ENCODE results near the gene LCN2.

Gene LCN2

GRCh38 chr9:128159784-128160602, 10.7 kb downstream of the LCN2 start, which contains the start of gene BBLN:
Gene BBLN, plus strand, starts transcription at chr9:128160265. Its CDS starts 143 bp downstream, at chr9:128160408.
- in situ Hi-C loops (cut with HindIII; ENCODE audit: low pct_ligation_motif_present, low pct_unique_long_range_greater_than_20kb, low sequenced_read_pairs): no loop called here
- DNase-seq: peak; percentile 89

DNA sequence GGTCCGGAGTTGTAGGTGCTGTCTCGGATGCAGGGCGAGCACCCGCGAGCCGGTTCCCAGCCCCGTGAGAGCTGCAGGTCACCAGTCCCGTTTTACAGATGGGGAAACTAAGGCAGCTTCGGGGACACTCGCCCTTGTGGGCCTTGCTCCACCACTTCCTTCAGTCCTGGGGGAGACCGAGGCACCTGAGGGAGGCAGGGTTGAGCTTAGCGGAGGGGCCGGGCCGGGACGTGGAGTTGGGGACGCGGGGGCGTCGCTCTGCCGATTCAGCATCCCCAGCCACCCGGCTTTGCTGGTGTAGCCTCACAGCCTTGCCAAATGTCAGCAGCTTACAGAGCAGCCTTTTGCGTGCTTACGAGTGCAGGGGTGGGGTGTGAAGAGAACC, 11.3 kb downstream of the LCN2 start:
- DNase-seq: no peak
- in situ Hi-C loops (cut with HindIII; ENCODE audit: low pct_ligation_motif_present, low pct_unique_long_range_greater_than_20kb, low sequenced_read_pairs): no loop called here

DNA sequence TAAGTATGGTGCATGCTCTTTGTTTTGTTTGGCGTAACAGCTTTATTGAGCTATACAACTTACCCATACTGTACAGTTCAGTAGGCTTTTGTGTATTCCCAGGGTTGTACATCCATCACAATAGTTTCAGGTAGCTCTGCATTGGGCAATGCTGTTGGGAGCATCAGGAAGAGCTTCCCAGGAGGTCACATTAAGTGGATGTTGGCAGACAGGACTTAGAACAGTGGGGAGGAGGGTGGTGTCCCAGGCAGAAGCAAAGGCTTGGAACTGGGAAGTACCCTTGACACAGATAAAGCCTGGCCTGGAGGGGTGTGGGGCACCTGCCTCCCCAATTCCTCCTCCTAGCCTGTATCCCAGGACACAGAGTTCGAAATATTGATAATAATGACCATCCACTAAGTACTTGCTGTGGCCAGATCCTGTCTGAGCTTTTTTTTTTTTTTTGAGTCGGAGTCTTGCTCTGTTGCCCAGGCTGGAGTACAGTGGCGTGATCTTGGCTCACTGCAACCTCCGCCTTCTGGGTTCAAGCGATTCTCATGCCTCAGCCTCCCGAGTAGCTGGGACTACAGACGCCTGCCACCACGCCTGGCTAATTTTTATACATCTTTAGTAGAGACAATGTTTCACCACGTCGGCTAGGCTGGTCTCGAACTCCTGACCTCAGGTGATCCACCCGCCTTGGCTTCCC, 12.1 kb downstream of the LCN2 start:
- DNase-seq: no peak
- in situ Hi-C loops (cut with HindIII; ENCODE audit: low pct_ligation_motif_present, low pct_unique_long_range_greater_than_20kb, low sequenced_read_pairs): no loop called here

DNA sequence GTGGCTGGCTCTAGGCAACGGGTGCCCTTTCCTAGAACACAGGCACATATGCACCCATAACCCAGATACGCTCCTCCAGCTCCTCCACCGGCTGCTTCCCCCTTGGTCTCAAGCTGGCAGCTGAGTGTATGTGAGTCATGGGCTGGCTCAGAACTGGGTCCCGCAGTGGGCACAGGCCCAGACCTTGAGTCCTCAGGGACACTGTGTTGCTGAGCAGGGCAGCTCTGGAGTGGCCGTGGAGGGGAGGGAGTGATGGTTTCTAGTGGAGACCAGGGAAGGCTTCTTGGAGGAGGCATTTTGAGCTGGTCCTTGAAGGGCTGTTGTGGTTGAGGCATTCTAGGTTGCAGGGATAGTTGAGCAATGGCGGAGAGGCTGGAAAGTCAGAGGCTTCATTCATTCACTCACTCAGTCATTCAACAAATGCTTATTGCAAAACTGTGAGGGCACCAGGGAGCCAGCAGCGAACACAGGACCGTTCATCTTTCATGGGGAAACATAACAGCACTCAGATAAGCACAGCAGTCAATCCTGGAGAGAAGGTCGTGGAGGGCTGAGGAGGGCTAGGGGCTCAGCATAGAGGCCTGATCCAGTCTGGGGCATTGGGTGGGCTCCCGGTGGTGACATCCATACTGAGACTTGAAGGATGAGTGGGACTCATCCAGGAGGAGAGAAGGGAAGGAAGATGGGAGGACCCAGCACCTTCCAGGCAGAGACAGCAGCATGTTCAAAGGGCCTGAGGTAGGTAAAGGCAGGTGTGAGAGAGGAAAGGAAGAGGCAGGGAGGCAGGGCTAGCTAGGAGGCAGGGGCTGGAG, 13.2 kb downstream of the LCN2 start:
- DNase-seq: peak; percentile 60
- in situ Hi-C loops (cut with HindIII; ENCODE audit: low pct_ligation_motif_present, low pct_unique_long_range_greater_than_20kb, low sequenced_read_pairs): no loop called here

DNA sequence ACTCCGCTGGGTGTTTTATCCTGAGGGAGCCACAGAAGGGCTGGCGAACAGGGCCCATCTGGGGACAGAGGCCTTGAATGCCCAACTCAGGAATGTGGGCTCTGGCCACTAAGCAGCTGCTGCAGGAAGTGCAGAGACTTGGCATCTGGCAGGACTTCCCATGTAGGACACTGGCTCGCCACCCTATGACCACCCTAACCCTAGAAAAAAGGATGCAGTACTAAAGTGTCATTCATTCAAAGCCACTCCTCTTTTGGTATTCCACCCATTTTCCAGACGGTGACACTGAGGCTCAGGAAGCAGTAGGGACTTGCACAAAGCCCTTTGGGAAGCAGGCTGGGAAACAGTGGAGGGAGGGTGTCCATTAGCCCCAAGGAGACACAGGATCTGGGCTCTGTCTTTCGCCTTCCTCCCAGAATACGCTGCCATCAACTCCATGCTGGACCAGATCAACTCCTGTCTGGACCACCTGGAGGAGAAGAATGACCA, 13.8 kb downstream of the LCN2 start:
- no peak for DNase-seq
- in situ Hi-C loops (cut with HindIII; ENCODE audit: low pct_ligation_motif_present, low pct_unique_long_range_greater_than_20kb, low sequenced_read_pairs): no loop called here

DNA sequence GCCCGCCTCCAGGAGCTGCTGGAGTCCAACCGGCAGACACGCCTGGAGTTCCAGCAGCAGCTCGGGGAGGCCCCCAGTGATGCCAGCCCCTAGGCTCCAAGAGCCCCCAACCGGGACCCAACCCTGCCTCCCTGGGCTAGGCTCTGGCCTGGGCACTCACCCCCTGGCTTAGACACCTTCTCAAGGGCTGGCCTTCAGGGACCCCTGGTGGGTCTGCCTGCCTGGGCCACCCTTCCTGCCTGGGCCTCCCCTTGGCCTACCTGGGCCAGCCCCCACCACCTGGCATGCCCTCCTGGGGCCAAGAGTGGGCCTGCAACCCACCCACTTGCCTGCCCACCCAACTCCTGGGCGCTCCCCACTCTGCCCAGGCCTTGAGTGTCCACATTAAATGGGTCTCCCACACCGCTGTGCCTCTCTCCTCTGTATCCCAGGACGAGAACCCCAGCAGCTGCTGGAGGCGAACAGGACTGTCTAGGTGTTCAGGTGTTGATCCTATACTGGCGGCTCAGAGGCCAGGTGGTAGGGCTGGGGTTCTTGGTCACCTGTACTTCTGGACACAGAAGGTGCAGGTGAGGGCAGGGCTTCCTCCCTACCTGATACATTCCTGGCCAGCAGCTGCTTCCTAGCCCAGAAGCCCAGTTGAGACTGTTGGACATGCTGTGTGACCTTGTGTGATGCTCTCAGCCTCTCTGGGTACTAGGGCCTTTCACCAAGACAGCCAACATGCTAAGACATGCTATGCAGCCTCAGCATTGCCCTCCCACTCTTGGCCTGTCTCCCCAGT, 14.5 kb downstream of the LCN2 start:
- no peak for DNase-seq
- in situ Hi-C loops (cut with HindIII; ENCODE audit: low pct_ligation_motif_present, low pct_unique_long_range_greater_than_20kb, low sequenced_read_pairs): no loop called here

DNA sequence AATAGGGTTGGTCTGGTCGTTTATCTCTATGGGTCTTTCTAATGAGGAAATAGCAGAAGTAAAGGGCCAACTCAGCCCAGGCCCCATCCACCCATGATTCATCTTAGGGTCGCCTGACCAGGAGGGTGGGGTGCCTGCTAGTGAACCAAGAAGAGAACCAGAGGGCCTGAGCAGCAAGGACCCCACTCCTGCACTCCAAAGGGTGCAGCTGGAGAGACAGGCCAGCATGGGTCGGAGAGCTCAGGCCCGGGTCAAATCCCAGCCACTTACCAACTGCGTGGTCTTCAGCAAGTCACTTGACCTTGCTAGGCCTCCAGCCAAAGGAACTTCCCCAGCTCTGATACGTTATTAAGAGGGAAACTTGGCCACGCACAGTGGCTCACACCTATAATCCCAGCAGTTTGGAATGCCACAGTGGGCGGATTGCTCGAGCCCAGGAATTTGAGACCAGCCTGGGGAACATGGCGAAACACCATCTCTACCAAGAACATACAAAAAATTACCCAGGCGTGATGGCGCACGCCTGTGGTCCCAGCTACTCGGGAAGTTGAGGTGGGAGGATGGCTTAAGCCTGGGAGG, 15.1 kb downstream of the LCN2 start:
- in situ Hi-C loops (cut with HindIII; ENCODE audit: low pct_ligation_motif_present, low pct_unique_long_range_greater_than_20kb, low sequenced_read_pairs): no loop called here
- DNase-seq: peak; percentile 16

DNA sequence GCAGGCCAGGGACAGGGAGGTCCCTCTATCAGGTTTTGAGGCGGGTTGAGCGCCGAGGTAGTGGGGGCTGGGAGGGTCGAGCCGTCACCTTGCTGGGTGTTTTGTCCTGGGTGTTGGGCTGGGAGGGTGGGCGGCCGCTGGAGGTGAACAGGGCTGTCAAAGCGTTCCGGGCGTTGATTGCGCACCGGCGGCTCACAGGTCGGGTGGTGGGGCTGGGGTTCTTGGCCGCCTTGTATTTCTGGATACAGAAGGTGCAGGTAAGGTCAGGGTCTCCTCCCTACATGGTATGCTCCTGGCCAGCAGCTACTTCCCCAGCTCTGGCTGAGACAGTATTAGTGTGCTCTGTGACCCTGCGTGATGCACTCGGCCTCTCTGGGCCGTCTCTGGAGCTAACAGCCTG, 16.9 kb downstream of the LCN2 start:
- no peak for DNase-seq
- in situ Hi-C loops (cut with HindIII; ENCODE audit: low pct_ligation_motif_present, low pct_unique_long_range_greater_than_20kb, low sequenced_read_pairs): no loop called here

DNA sequence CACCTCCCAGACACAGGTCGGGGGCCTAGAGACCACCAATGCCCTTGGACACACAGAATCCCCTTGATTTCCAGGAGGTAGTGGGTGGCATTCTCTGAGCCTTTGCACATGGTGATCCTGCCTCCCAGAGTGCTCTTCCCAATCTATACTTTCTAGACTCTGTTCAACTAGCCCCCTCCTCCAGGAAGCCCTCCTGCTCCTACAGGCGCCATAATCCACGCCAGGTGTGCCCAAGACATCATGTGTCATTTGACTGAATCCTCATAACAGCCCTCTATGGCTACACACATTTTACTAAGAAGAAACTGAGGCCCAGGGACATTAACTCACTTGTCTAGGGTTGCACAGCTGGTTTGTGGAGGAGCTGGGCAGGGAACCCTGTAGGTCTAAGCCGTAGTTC, 18.0 kb downstream of the LCN2 start:
- DNase-seq: no peak
- in situ Hi-C loops (cut with HindIII; ENCODE audit: low pct_ligation_motif_present, low pct_unique_long_range_greater_than_20kb, low sequenced_read_pairs): no loop called here

GRCh38 chr9:128168731-128169308, 19.6 kb downstream of the LCN2 start:
- no peak for DNase-seq
- in situ Hi-C loops (cut with HindIII; ENCODE audit: low pct_ligation_motif_present, low pct_unique_long_range_greater_than_20kb, low sequenced_read_pairs): no loop called here

DNA sequence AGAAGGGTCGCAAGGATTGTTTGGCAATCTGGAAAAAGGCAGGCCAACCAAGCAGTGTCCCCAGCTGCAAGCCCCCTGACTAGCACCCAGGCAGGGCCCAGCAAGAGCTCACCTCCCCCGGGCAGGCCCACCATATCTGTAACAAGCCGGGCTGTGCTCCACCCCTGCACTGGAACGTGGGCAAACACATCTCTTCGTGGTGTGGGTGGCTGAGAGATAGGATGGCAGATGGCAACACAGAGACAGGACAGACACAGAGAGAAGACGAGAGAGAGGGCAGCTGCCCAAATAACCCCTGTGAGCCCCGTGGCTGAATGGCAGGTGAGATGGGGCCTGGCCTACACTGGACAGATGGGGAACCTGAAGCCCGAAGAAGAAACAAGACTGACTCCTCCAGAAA, 20.2 kb downstream of the LCN2 start:
- in situ Hi-C loops (cut with HindIII; ENCODE audit: low pct_ligation_motif_present, low pct_unique_long_range_greater_than_20kb, low sequenced_read_pairs): no loop called here

DNA sequence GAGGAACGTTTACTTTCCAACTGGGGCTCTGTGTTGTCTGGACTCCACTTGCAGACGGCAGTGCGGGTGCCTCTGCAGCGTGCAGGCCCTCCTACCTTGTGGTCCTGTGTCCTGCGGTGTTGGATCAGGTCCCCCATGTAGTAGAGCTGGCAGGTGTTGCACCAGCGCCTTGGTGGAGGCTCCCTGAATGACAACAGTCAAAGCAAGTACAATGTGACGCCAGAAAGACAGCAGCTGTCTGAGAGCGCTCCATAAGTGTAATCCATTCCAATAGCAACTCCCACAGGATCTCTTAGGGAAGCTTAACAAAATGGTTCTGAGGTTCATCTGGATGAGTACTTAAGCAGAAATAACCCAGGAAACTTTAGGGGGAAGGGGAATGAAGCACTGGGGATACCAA, 20.7 kb downstream of the LCN2 start:
- no peak for DNase-seq
- in situ Hi-C loops (cut with HindIII; ENCODE audit: low pct_ligation_motif_present, low pct_unique_long_range_greater_than_20kb, low sequenced_read_pairs): no loop called here

More for the DNA sequence above, 20.2 kb downstream of the LCN2 start:
- no peak for DNase-seq

- in situ Hi-C loops (cut with HindIII; ENCODE audit: low pct_ligation_motif_present, low pct_unique_long_range_greater_than_20kb, low sequenced_read_pairs): no loop called here
Measured at GRCh38 chr9:128174062-128174461, 24.8 kb downstream of the LCN2 start.

DNA sequence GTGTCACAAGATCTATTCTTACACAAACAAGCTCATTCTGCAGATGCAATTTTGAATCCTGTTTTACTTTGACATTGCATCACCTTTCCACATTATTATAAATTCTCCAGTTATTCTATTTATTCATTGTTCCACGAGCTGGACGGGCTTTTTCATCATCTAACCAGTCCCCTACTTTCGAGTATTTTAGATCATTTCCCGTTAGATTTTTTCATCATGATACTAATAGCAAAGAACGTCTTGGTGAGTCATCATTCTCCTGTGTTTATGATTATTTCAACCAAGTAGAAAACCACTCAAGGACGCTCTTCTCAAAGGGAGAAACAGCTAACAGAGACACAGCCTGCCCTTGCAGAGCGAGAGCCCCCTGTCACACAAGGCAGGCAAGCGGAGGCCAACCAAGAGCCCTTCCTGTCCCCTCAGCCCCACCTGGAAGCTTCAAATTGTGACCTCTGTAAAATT, 25.9 kb downstream of the LCN2 start:
- DNase-seq: no peak
- in situ Hi-C loops (cut with HindIII; ENCODE audit: low pct_ligation_motif_present, low pct_unique_long_range_greater_than_20kb, low sequenced_read_pairs): no loop called here

More at GRCh38 chr9:128174062-128174461, 24.8 kb downstream of the LCN2 start:
- DNase-seq: no peak

- in situ Hi-C loops (cut with HindIII; ENCODE audit: low pct_ligation_motif_present, low pct_unique_long_range_greater_than_20kb, low sequenced_read_pairs): no loop called here
- DNase-seq: no peak
Measured at GRCh38 chr9:128175726-128176125, 26.5 kb downstream of the LCN2 start.

DNA sequence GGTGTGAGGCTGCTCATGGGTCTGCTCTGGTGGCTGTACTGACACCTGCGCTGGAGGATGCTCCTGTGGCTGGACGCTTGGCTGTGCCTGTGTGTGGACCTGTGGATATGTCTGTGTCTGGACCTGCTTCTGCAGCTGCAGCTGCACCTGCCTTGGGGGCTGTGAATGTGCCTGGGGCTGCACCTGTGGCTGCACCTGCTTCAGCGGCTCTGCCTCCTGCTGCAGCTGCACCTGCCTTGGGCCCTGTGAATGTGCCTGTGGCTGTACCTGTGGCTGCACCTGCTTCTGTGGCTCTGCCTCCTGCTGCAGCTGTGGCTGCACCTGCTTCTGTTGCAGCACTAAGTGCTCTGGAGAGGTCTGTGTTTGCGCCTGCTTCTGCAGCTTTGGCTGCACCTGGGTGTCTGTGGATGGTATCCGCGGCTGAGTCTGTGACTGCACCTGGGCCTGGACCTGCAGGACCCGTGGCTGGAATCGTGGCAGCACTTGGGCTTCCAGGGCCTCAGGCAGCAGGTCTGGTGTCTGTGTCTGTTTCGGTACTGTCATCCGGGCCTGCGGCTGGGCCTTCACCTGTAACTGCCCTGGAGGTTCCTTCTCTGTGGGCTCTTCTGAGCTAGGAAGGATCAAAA, 29.7 kb downstream of the LCN2 start:
- in situ Hi-C loops (cut with HindIII; ENCODE audit: low pct_ligation_motif_present, low pct_unique_long_range_greater_than_20kb, low sequenced_read_pairs): no loop called here
- DNase-seq: no peak

GRCh38 chr9:128180001-128180400, 30.7 kb downstream of the LCN2 start:
- in situ Hi-C loops (cut with HindIII; ENCODE audit: low pct_ligation_motif_present, low pct_unique_long_range_greater_than_20kb, low sequenced_read_pairs): no loop called here
- DNase-seq: no peak
